Rectal smooth muscle tissue (tissue), 1 donor: Measurements from ENCODE around the gene COQ4.

Experiments used
- H3K27ac ChIP-seq: one replicate; pipeline ENCODE4 v1.7.0; 2013; ENCODE audit warnings: low read depth, low read length, inconsistent platforms
- H3K27me3 ChIP-seq: one replicate; pipeline ENCODE4 v1.7.0; 2013; ENCODE audit warnings: low read length; ENCODE audit not compliant: control insufficient read depth, insufficient read depth
- H3K36me3 ChIP-seq: one replicate; pipeline ENCODE4 v1.7.0; 2013; ENCODE audit warnings: low read length; ENCODE audit not compliant: control insufficient read depth, insufficient read depth
- H3K4me1 ChIP-seq: one replicate; pipeline ENCODE4 v1.7.0; 2013; ENCODE audit warnings: low read length; ENCODE audit not compliant: control insufficient read depth, insufficient read depth
- H3K4me3 ChIP-seq: one replicate; pipeline ENCODE4 v1.7.0; 2013; ENCODE audit warnings: low read length
- H3K9ac ChIP-seq: one replicate; pipeline ENCODE4 v1.7.0; 2013; ENCODE audit warnings: low read length

COQ4 gene

GRCh38 chr9:128358861-128359260, 36.2 kb downstream of the COQ4 start:
- Histone ChIP-seq H3K4me1 (peaks cover 9% of the 10 kb centered on the region), H3K4me3 (no peak overlapping the region), H3K27ac (no peak overlapping the region), H3K36me3 (peaks cover 8% of the 10 kb centered on the region), H3K27me3 (no peaks in the 10 kb centered on the region), H3K9ac (no peak overlapping the region)

- Histone ChIP-seq H3K4me1 (peaks cover 14% of the 10 kb centered on the region), H3K27ac (no peak overlapping the region), H3K9ac (no peak overlapping the region), H3K27me3 (no peaks in the 10 kb centered on the region), H3K4me3 (no peak overlapping the region), H3K36me3 (peaks cover under 1% of the 10 kb centered on the region)
Measured at GRCh38 chr9:128360826-128361225, 38.2 kb downstream of the COQ4 start.

- Histone ChIP-seq H3K27me3 (no peaks in the 10 kb centered on the region), H3K36me3 (no peaks in the 10 kb centered on the region), H3K4me3 (peak overlapping the region; percentile 90), H3K27ac (no peak overlapping the region), H3K9ac (peak overlapping the region; percentile 70), H3K4me1 (peaks cover 14% of the 10 kb centered on the region)
Measured at GRCh38 chr9:128361296-128361985, 38.8 kb downstream of the COQ4 start.

GRCh38 chr9:128361986-128362646, 39.5 kb downstream of the COQ4 start:
- H3K27me3 ChIP-seq: no peaks in the 10 kb centered on the region
- no peaks in the 10 kb centered on the region for H3K36me3 ChIP-seq
- H3K9ac ChIP-seq: peak overlapping the region; percentile 70
- H3K4me3 ChIP-seq: peak overlapping the region; percentile 90
- peaks cover 14% of the 10 kb centered on the region for H3K4me1 ChIP-seq
- H3K27ac ChIP-seq: no peak overlapping the region

GRCh38 chr9:128362774-128363173, 40.1 kb downstream of the COQ4 start:
- Histone ChIP-seq H3K9ac (no peak overlapping the region), H3K4me1 (peaks cover 14% of the 10 kb centered on the region), H3K4me3 (no peak overlapping the region), H3K36me3 (no peaks in the 10 kb centered on the region), H3K27ac (no peak overlapping the region), H3K27me3 (no peaks in the 10 kb centered on the region)

GRCh38 chr9:128365525-128365924, 42.9 kb downstream of the COQ4 start:
- Histone ChIP-seq H3K9ac (peak overlapping the region; percentile 28), H3K27ac (no peak overlapping the region), H3K4me3 (peak overlapping the region; percentile 64), H3K27me3 (no peaks in the 10 kb centered on the region), H3K36me3 (no peaks in the 10 kb centered on the region), H3K4me1 (peaks cover 17% of the 10 kb centered on the region)

GRCh38 chr9:128369024-128369706, 46.5 kb downstream of the COQ4 start:
- Histone ChIP-seq H3K4me3 (no peak overlapping the region), H3K27me3 (no peaks in the 10 kb centered on the region), H3K9ac (no peak overlapping the region), H3K4me1 (peaks cover 17% of the 10 kb centered on the region), H3K36me3 (no peaks in the 10 kb centered on the region), H3K27ac (no peak overlapping the region)

- H3K27ac ChIP-seq: peak overlapping the region; percentile 93
- H3K9ac ChIP-seq: peak overlapping the region; percentile 96
- peaks cover 2% of the 10 kb centered on the region for H3K36me3 ChIP-seq
- H3K27me3 ChIP-seq: no peaks in the 10 kb centered on the region
- peak overlapping the region; percentile 98 for H3K4me3 ChIP-seq
- H3K4me1 ChIP-seq: peaks cover 13% of the 10 kb centered on the region
Measured at GRCh38 chr9:128370367-128370751, 47.7 kb downstream of the COQ4 start.

- peak within 1 kb of the TSS; percentile 98 for H3K4me3 ChIP-seq
- H3K4me1 ChIP-seq: peaks cover 13% of the 10 kb centered on the region
- H3K9ac ChIP-seq: peak within 1 kb of the TSS; percentile 96
- H3K36me3 ChIP-seq: peaks cover 2% of the 10 kb centered on the region
- peak within 1 kb of the TSS; percentile 93 for H3K27ac ChIP-seq
- H3K27me3 ChIP-seq: no peaks in the 10 kb centered on the region
Measured at GRCh38 chr9:128370752-128371629, 48.4 kb downstream of the COQ4 start, which contains the start of gene URM1. Gene URM1 (plus strand): TSS chr9:128371374. CDS start chr9:128371381, 7 bp downstream.

GRCh38 chr9:128371630-128372117, 49.0 kb downstream of the COQ4 start:
- Histone ChIP-seq H3K27ac (peak overlapping the region; percentile 76), H3K4me1 (peaks cover 13% of the 10 kb centered on the region), H3K36me3 (peaks cover 2% of the 10 kb centered on the region), H3K9ac (peak overlapping the region; percentile 82), H3K27me3 (no peaks in the 10 kb centered on the region), H3K4me3 (peak overlapping the region; percentile 80)

- Histone ChIP-seq H3K27ac (no peak overlapping the region), H3K9ac (peak overlapping the region; percentile 82), H3K27me3 (no peaks in the 10 kb centered on the region), H3K4me1 (peaks cover 13% of the 10 kb centered on the region), H3K4me3 (peak overlapping the region; percentile 80), H3K36me3 (peaks cover 2% of the 10 kb centered on the region)
Measured at GRCh38 chr9:128372188-128372641, 49.6 kb downstream of the COQ4 start.
